Activated naive CD8-positive, alpha-beta T cell (primary cell): ENCODE measurements around the gene MSH2.
A peak's percentile ranks its signal among the peaks of the same experiment; 100 is the strongest.
"Not testable (repeated sequence)": the region's sequence is repeated elsewhere in the genome, so short reads cannot be mapped to it uniquely, and the experiment has no call there.

Experiments used
- H3K27ac Mint-ChIP-seq: one replicate; pipeline ENCODE4 v1.8.0; 2021; ENCODE audit warnings: mixed read lengths
- H3K27me3 Mint-ChIP-seq: one replicate; pipeline ENCODE4 v1.8.0; 2021; ENCODE audit warnings: mixed read lengths
- H3K36me3 Mint-ChIP-seq: one replicate; pipeline ENCODE4 v1.8.0; 2021; ENCODE audit warnings: mixed read lengths
- H3K4me1 Mint-ChIP-seq: one replicate; pipeline ENCODE4 v1.8.0; 2021; ENCODE audit warnings: low read depth, mixed read lengths
- H3K4me3 Mint-ChIP-seq: one replicate; pipeline ENCODE4 v1.8.0; 2021; ENCODE audit warnings: mild to moderate bottlenecking, mixed read lengths
- H3K9me3 Mint-ChIP-seq: one replicate; pipeline ENCODE4 v1.8.0; 2021; ENCODE audit warnings: low read depth, mixed read lengths

MSH2 gene

DNA sequence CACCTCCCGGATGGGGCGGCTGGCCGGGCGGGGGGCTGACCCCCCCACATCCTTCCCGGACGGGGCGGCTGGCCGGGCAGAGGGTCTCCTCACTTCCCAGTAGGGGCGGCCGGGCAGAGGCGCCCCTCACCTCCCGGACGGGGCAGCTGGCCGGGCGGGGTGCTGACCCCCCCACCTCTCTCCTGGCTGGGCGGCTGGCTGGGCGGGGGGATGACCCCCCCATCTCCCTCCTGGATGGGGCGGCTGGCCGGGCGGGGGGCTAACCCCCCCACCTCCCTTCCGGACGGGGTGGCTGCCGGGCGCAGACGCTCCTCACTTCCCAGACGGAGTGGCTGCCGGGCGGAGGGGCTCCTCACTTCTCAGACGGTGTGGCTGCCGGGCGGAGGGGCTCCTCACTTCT lies 30.5 kb downstream of the MSH2 start:
- not testable (repeated sequence) for H3K4me3 Mint-ChIP-seq, H3K27ac Mint-ChIP-seq, H3K27me3 Mint-ChIP-seq, H3K9me3 Mint-ChIP-seq, H3K4me1 Mint-ChIP-seq
- H3K36me3 Mint-ChIP-seq: peaks cover 18% of the 10 kb centered on the region

DNA sequence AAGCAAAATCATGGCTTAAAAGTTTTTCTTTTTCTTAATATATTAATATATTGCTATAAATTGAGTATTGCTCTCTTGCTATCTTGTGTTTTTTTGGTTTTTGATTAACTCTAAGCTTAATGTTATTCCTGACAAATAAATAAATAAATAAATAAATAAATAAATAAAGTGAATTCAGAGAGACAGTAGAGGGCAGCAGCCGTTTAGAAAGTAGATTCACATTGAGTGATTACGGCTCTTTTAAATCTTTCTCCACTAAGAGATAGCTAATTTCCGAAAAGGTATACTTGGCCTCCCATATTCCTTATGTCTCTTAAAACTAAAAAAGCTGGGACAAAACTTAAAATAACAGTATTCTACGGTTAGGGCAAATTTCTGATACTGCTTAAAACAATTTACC lies 34.3 kb downstream of the MSH2 start:
- no peak overlapping the region for H3K4me3 Mint-ChIP-seq
- H3K9me3 Mint-ChIP-seq: no peaks in the 10 kb centered on the region
- H3K27ac Mint-ChIP-seq: no peak overlapping the region
- H3K4me1 Mint-ChIP-seq: no peaks in the 10 kb centered on the region
- H3K36me3 Mint-ChIP-seq: peaks cover 9% of the 10 kb centered on the region
- H3K27me3 Mint-ChIP-seq: no peaks in the 10 kb centered on the region

DNA sequence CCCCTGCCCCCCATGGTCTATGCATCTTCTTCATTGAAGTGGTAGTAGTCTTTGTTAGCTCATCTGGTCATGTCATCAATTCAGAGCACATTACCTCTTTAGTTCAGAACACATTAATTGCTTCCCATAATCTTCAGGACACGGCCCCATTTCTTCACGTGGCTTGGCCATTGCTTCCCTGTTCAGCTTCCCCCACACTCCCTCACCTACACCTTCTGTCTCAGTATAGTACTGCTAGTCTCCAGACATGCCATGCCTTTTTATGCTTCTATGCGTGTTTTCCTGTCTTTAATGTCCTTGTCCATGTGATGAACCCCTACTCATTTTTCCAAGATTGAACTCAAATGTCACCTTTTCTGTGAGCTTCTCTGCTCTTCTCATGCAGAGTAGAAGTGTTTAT lies 35.1 kb downstream of the MSH2 start:
- Mint-ChIP-seq H3K4me1 (peaks cover 4% of the 10 kb centered on the region), H3K27ac (no peak overlapping the region)

DNA sequence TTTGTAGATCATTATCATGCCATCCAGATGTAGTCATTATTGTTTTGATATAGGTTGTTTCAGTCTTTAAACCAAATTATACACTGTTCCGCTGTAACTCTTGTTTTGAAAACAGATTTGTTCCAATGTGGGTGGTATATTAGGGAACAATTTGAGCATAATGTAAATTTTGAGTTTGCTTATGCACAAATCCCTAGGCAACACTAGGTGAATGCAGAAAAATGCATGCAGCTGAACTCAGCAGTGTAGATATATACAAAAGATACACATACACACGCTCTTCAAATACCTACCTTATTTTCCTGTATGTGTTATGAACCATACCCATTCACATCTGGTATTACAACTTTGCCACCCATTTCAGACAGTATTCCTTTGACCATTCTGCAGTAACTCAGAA lies 35.8 kb downstream of the MSH2 start:
- H3K4me3 Mint-ChIP-seq: no peak overlapping the region
- H3K27ac Mint-ChIP-seq: no peak overlapping the region
- H3K4me1 Mint-ChIP-seq: peaks cover 8% of the 10 kb centered on the region
- H3K27me3 Mint-ChIP-seq: no peaks in the 10 kb centered on the region
- H3K9me3 Mint-ChIP-seq: no peaks in the 10 kb centered on the region
- H3K36me3 Mint-ChIP-seq: peaks cover 8% of the 10 kb centered on the region

More for the DNA sequence above, 35.1 kb downstream of the MSH2 start:
- H3K36me3 Mint-ChIP-seq: peaks cover 8% of the 10 kb centered on the region
- no peak overlapping the region for H3K4me3 Mint-ChIP-seq
- no peaks in the 10 kb centered on the region for H3K9me3 Mint-ChIP-seq
- H3K27me3 Mint-ChIP-seq: no peaks in the 10 kb centered on the region

DNA sequence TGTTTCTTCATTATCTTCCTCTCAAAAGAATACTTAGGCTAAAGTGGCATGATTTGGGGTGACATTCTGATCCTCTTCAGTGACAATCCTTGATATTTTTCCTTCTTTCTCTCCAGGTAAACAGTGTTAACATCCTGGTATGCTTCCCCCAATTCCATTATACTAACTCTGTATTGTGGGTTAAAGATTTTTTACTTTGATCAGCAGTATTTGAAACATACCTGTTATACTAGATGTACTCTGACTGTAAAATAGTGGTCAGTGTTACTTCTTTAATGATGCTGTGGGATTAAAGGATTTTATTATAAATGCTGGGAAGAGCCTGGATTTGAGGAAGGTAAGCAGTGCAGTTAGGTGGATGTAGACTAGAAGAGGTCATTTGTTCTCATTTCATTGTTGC lies 48.8 kb downstream of the MSH2 start:
- Mint-ChIP-seq H3K9me3 (no peaks in the 10 kb centered on the region), H3K36me3 (peaks cover 19% of the 10 kb centered on the region), H3K4me3 (no peak overlapping the region), H3K27me3 (no peaks in the 10 kb centered on the region), H3K27ac (no peak overlapping the region), H3K4me1 (peaks cover 2% of the 10 kb centered on the region)

DNA sequence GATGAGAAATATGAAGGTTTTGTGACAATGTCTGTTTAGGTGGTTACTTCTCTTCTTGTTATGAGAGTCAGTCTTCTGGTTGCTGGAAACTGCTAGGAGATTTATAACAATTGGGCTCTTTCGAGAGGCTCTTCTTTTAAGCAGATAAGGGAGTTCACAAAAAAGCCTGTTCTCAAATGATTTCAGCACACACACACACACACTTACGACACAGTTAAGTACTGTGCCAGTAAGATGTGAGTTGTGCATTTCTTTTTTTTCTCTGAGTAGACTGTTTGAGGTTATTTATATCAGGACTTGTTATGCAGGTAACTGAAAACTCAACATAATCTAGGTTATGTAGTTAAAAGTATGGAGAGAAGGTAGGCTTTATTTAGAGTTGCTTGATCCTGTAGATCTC lies 49.8 kb downstream of the MSH2 start:
- peaks cover 22% of the 10 kb centered on the region for H3K36me3 Mint-ChIP-seq
- no peak overlapping the region for H3K27ac Mint-ChIP-seq
- no peaks in the 10 kb centered on the region for H3K9me3 Mint-ChIP-seq
- H3K27me3 Mint-ChIP-seq: no peaks in the 10 kb centered on the region
- H3K4me1 Mint-ChIP-seq: peaks cover 10% of the 10 kb centered on the region
- no peak overlapping the region for H3K4me3 Mint-ChIP-seq

DNA sequence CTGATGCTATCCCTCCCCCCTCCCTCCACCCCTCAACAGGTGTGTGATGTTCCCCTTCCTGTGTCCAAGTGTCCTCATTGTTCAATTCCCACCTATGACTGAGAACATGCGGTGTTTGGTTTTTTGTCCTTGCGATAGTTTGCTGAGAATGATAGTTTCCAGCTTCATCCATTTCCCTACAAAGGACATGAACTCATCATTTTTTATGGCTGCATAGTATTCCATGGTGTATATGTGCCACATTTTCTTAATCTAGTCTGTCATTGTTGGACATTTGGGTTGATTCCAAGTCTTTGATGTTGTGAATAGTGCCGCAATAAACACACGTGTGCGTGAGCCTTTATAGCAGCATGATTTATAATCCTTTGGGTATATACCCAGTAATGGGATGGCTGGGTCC lies 51.9 kb downstream of the MSH2 start:
- H3K9me3 Mint-ChIP-seq, H3K4me3 Mint-ChIP-seq, H3K27ac Mint-ChIP-seq, H3K27me3 Mint-ChIP-seq: not testable (repeated sequence)
- H3K36me3 Mint-ChIP-seq: peaks cover 22% of the 10 kb centered on the region
- peaks cover 26% of the 10 kb centered on the region for H3K4me1 Mint-ChIP-seq

DNA sequence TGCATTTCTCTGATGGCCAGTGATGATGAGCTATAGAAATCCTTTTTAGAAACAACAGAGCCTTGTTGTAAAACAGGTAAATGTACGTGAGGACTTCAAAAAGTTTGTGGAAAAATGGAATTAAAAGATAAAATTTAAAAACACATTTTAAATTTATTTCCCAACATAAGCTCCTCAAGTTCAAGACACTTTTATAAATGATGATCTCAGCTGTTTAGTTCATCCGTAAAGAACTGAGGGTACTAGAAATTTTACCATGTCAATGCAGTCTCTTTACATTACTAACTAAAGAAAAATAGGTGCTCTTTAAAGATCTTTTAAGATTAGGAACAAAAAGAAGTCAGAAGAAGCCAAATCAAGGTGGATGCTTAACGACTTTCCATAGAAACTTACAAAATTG lies 52.5 kb downstream of the MSH2 start:
- Mint-ChIP-seq H3K4me1 (peaks cover 30% of the 10 kb centered on the region), H3K36me3 (peaks cover 23% of the 10 kb centered on the region), H3K9me3 (no peaks in the 10 kb centered on the region), H3K27me3 (no peaks in the 10 kb centered on the region), H3K27ac (no peak overlapping the region), H3K4me3 (no peak overlapping the region)

DNA sequence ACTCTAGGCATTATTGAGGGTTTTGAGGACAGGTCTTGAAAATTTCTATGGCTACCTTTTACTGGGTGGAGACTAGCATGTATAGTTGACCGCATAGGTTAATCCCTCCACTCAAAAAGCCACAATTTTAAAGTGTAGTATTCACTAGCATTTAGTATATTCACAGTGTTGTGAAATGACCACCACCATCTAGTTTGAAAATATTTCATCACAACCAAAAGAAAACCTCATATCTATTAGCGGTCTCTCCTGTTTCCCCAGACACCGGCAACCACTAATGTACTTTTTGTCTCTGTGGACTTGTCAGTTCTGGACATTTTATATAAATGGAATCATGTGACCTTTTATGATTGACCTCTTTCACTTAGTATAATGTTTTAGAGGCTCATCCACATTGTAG lies 53.9 kb downstream of the MSH2 start:
- no peaks in the 10 kb centered on the region for H3K27me3 Mint-ChIP-seq
- peak overlapping the region; percentile 50 for H3K27ac Mint-ChIP-seq
- H3K4me1 Mint-ChIP-seq: peaks cover 32% of the 10 kb centered on the region
- no peaks in the 10 kb centered on the region for H3K9me3 Mint-ChIP-seq
- peaks cover 20% of the 10 kb centered on the region for H3K36me3 Mint-ChIP-seq
- no peak overlapping the region for H3K4me3 Mint-ChIP-seq

DNA sequence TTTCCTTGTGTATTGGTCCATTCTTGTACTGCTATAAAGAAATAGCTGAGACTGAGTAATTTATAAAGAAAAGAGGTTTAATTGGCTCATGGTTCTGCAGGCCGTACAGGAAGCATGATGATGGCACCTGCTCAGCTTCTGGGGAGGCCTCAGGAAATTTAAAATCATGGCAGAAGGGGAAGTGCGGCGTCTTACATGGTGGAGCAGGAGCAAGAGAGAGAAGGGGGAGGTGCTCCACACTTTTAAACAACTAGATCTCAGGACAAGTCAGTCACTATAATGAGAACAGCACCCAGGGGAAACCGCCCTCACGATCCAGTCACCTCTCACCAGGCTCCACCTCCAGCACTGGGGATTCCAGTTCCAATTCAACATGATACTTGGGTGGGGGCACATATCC lies 54.3 kb downstream of the MSH2 start:
- Mint-ChIP-seq H3K4me1 (peaks cover 33% of the 10 kb centered on the region), H3K27ac (peak overlapping the region; percentile 50), H3K9me3 (no peaks in the 10 kb centered on the region), H3K27me3 (no peaks in the 10 kb centered on the region), H3K36me3 (peaks cover 20% of the 10 kb centered on the region), H3K4me3 (no peak overlapping the region)

DNA sequence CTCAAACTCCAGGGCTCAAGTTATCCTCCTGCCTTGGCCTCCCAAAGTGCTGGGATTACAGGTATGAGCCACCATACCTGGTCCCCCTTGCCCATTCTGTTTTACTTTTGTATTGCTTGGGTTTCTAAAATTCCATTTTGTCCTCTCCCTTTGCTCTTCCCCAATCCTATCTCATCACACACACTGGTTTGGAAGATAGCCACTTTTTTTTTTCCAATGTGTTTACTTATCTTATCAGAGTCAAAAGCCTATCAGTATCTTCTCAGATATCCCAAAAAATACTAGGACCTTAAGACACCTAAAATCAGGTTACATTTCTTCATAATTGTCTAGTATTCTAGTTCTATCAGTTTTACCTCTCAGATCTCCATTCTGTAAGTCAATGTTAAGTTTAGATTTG lies 56.1 kb downstream of the MSH2 start:
- Mint-ChIP-seq H3K4me3 (peak overlapping the region; percentile 51), H3K4me1 (peaks cover 32% of the 10 kb centered on the region), H3K27ac (peak overlapping the region; percentile 70), H3K9me3 (no peaks in the 10 kb centered on the region), H3K27me3 (no peaks in the 10 kb centered on the region), H3K36me3 (peaks cover 20% of the 10 kb centered on the region)

DNA sequence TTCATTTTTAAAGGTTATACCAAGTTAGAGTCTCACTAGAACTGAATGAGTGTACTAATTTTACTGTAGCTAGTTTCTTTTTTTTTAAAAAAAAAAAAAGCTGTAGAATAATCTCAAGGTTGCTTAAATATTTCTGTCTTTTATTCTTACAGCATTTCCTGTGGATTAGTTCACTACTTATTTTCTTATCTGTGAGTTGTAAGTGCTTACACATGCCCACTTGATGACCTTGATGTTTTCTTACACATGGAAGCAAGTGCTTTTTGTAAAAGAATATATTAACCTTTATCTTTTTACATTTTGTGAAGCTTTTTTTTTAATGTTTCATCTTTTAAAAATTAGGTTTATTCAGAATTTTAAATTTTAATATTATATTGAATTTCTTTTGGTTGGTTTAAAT lies 57.8 kb downstream of the MSH2 start:
- no peak overlapping the region for H3K27ac Mint-ChIP-seq
- no peak overlapping the region for H3K4me3 Mint-ChIP-seq
- no peaks in the 10 kb centered on the region for H3K27me3 Mint-ChIP-seq
- peaks cover 26% of the 10 kb centered on the region for H3K36me3 Mint-ChIP-seq
- no peaks in the 10 kb centered on the region for H3K9me3 Mint-ChIP-seq
- peaks cover 32% of the 10 kb centered on the region for H3K4me1 Mint-ChIP-seq

DNA sequence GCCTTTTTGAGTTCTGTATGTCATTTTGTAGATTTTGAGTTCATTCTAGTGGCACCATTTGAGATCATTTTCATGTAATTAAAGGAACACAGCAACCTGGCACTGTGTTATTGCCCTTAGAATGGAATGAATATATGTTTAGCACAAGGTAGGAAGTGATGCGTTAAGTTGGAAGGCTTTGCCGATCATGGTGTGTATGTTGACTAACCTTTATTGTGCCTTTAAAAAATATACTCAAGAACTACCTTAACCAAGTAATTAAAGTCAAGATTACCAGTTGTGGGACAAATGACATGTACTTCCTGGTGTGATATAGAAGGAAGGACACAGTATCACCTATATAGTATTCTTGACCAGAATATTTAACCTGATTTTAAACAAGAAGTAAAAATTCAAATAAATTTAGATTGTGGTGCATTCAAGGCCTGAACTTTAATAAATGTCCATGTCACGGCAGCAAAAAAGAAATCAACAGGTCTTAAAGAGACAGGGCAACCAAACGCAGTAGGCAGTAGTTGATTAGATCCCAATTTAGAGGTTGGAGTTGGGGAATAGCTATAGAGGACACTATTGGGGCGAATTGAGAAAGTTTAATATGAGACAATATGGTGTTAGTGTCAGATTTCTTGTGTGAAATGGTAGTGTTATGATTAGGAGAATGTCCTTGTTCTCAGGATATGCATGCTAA lies 68.6 kb downstream of the MSH2 start:
- H3K4me1 Mint-ChIP-seq: no peaks in the 10 kb centered on the region
- no peaks in the 10 kb centered on the region for H3K27me3 Mint-ChIP-seq
- no peaks in the 10 kb centered on the region for H3K9me3 Mint-ChIP-seq
- H3K36me3 Mint-ChIP-seq: peaks cover 12% of the 10 kb centered on the region
- no peak overlapping the region for H3K27ac Mint-ChIP-seq
- H3K4me3 Mint-ChIP-seq: no peak overlapping the region

DNA sequence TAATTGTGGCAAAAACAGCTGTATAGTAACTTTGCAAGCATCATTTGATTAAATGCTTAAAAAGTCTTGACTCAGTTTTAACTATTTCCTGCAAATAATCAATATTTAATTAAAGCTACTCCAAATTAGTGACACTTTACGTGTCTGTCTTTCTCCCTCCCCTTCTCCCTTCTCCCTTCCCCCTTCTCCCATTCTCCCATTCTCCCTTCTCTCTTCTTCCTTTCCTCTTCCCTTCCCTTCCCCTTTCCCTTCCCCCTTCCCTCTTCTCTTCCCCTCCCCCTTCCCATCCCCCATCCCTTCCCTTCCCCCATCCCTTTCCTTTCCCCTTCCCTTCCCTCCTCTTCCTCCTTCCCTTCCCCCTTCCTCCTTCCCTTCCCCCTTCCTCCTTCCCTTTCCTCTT lies 76.9 kb downstream of the MSH2 start:
- peaks cover 2% of the 10 kb centered on the region for H3K4me1 Mint-ChIP-seq
- H3K4me3 Mint-ChIP-seq: no peak overlapping the region
- H3K9me3 Mint-ChIP-seq: no peaks in the 10 kb centered on the region
- no peaks in the 10 kb centered on the region for H3K27me3 Mint-ChIP-seq
- no peak overlapping the region for H3K27ac Mint-ChIP-seq
- peaks cover 26% of the 10 kb centered on the region for H3K36me3 Mint-ChIP-seq

DNA sequence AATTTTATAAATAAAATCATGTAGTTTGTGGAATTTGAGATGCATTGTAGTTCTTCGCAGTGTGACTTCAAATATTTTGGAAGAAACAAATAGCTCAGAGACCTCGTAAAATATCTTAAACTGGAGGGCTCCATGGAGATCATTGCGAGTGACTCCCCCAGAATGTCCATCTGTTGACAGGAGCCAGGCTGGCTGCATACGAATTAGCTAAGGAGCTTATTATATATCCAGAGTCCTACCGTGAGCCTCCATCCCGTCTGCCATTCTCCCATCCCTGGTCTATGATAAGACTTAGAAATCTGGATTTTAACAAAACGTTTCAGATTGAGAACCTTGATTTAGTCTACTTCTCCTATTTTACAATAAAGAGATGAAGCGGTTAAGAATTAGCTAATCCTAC lies 80.2 kb downstream of the MSH2 start:
- H3K4me3 Mint-ChIP-seq: no peak overlapping the region
- no peaks in the 10 kb centered on the region for H3K27me3 Mint-ChIP-seq
- no peaks in the 10 kb centered on the region for H3K9me3 Mint-ChIP-seq
- peaks cover 20% of the 10 kb centered on the region for H3K36me3 Mint-ChIP-seq
- H3K4me1 Mint-ChIP-seq: peaks cover 18% of the 10 kb centered on the region
- H3K27ac Mint-ChIP-seq: no peak overlapping the region

DNA sequence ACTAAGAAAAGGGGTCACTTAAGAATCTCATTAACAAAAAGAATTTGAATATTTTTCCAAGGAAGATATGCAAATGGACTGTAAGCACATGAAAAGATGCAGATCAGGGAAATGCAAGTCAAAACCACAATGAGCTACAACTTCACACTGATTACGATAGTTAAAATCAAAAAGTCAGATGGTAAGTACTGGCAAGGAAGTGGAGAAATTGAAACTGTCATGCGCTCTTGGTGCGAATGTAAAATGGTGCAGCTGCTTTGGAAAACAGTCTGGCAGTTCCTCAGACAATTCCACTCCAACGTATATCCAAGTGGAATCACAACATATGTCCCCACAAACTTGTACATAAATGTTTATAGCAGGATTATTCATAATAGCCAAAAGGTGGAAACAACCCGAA lies 81.4 kb downstream of the MSH2 start:
- no peaks in the 10 kb centered on the region for H3K9me3 Mint-ChIP-seq
- H3K4me3 Mint-ChIP-seq: no peak overlapping the region
- H3K27ac Mint-ChIP-seq: no peak overlapping the region

More for the DNA sequence above, 81.4 kb downstream of the MSH2 start:
- Mint-ChIP-seq H3K4me1 (peaks cover 18% of the 10 kb centered on the region), H3K27me3 (no peaks in the 10 kb centered on the region), H3K36me3 (peaks cover 18% of the 10 kb centered on the region)
